Activated T-helper 1 cell treated with Interleukin-2 at 50 U/mL for 16 hours (primary cell): ENCODE measurements around the gene DRC7.

Experiments
- DNase-seq: peaks from one replicate; pipeline ENCODE4 v3.0.0-alpha.2; 2020; ENCODE audit warnings: low read depth

The DRC7 gene

DNA sequence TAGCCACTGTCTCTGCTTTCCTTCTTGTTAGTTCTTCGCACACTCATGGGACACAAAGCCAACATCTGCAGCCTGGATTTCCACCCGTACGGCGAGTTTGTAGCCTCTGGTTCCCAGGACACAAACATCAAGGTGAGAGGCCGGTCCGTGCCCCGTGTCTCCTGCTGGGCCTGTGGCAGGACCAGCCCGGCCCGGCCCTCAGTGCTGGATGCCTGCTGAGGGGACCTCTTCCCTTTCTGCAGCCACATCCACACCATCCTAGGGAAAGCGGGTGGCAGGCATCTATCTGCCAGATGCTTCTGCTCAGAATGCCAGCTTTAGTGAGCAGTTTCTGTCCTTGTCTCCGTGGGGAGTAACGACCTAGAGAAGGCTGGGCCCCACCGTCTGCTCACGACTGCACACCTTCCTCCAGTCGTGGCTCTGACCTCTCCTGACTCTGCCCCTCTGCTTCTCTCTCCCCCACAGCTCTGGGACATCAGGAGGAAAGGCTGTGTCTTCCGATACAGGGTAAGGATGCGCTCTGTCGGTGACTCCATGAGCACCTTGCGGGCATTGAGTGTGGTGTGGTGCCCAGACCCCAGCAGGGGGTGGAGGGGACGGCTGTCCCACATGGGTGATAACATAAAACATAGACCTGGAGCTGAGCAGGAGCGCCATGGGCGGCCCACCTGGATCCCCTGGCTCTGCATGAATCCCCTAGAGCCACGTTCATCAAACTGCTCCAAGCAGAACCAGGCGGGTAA is 56.4 kb downstream of the DRC7 start:
- DNase-seq: no peak

DNA sequence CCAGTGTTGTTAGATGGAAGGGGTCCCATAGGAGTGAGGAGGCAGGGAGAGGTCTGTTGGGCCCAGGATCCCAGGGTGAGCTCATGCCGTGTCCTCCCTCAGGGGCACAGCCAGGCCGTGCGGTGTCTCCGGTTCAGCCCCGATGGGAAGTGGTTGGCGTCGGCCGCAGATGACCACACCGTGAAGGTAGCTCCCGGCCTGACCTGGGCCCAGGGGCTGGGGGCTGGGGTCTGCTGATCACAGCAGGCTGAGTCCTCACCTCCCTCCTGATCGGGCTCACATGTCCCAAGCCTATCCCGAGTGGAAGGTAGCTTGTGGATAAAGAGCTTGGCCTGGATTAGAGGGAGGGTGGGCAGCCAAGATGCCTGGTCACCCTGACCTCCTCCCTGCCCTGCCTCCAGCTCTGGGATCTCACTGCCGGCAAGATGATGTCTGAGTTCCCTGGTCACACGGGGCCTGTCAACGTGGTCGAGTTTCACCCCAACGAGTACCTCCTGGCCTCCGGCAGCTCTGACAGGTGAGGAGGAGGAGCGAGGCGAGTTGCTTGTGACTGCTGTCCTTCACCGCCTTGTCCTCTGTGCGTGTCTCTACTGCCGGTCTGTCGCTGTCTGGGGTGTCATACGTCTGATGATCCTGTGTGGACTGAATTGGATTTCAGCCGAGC is 57.1 kb downstream of the DRC7 start:
- no peak for DNase-seq

DNA sequence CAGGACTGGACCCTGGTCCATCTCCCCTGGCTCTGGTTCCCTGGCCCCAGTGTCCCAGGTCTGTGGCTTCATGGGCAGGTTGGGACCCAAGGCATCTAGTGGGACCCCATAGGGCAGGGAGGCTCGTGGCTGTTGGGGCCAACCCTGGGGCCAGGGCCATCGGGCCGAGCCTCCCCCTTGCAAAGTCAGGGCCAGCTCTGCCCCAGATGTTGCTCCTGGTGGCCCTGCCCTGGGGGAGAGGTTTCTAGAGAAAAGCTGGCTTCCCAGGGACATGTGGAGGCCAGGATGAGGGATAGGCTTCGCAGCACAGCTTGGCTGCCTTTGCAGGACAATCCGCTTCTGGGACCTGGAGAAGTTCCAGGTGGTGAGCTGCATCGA is 57.6 kb downstream of the DRC7 start:
- no peak for DNase-seq

DNA sequence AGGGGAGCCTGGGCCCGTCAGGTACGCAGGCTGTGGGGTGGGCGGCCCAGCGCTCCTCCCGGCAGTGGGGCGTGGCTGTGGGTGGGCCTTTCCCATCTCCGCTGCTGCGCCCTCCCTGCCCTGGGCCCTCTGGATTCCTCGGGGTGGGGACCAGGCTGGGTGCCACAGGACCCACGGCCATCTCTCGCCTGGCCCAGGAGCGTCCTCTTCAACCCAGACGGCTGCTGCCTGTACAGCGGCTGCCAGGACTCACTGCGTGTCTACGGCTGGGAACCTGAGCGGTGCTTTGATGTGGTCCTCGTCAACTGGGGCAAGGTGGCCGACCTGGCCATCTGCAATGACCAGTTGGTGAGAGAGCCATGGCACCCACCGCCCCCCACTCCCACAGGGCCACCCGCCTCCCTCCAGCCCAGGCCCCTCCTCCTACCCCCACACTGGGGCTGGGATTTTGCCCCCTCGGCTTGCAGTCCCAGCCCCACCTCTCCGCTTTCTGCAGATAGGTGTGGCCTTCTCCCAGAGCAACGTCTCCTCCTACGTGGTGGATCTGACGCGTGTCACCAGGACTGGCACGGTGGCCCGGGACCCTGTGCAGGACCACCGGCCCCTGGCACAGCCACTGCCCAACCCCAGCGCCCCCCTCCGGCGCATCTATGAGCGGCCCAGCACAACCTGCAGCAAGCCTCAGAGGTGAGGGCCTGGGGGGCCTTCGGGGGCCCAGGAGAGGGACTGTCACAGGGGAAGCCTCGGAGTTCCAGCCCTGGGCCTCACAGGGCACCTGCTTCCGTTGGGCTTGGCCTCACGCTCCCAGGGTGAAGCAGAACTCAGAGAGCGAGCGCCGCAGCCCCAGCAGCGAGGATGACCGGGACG is 58.2 kb downstream of the DRC7 start:
- DNase-seq: no peak

DNA sequence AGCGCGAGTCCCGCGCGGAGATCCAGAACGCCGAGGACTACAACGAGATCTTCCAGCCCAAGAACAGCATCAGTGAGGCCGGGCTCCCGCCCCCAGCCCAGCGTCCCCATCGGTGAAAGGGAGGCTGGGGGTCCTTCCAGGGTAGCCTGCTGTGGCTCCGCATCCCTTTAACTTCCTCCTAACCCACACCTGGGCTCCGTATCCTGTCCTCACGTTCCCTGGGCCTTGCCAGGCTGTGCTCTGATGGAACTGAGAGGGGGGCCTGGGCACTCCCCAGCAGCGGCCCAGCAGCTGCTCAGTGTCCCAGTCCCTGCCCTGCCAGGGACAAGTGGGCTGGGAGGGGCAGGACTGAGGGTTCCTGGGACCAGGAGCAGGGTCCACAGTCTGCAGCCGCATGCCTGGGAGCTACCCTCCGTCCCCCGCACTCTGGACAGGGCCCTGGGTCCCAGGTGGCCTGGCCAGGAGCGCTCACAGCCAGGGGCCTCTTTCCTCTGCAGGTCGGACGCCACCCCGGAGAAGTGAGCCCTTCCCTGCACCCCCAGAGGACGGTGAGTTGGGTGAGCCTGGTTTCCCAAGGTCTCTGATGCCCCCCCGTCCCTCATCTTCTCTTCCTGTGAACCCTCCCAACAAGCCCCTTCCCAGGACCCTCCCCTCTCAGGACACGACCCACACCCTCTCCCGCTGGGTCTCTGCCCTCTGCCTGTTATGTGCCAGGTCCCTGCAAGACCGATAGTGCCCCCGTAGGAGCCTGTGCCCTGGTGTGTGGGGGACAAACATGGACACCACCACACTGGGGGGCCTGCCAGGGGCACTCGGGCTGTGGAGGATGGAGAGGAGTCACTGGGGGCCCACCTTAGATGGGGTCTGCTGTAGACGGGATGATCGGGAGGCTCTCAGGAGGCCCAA is 59.1 kb downstream of the DRC7 start:
- no peak for DNase-seq

DNA sequence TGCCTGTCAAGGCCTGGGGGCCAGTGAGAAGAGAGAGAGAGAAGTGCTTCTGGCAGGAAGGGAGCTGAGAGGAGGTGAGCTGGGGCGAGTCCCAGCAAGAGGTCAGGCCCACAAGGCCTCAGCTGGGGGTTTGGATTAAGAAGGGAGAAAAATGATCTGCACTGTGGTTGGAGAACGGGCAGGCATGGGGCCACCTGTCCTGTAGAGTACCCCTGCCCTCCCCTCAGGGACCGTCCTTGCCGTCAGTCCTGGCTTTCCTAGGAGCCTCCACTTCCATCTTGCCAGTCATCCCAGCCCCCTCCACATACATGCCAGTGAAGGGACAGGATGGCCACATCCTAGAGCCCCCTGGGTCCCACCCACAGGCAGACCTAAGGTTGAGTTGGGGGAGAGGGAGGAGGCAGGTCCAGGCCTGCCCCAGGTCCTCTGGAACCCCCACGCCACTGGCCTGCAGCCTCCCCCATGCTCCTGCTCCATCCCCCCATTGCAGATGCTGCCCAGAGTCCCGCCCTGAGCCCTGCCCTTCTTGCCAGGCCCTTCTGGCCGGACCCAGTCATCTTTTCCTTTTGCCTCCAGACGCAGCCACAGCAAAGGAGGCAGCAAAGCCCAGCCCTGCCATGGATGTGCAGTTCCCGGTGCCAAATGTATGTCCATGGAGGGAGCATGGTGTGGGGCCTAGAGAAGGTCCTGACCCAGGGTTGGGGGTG is 59.9 kb downstream of the DRC7 start:
- DNase-seq: no peak

DNA sequence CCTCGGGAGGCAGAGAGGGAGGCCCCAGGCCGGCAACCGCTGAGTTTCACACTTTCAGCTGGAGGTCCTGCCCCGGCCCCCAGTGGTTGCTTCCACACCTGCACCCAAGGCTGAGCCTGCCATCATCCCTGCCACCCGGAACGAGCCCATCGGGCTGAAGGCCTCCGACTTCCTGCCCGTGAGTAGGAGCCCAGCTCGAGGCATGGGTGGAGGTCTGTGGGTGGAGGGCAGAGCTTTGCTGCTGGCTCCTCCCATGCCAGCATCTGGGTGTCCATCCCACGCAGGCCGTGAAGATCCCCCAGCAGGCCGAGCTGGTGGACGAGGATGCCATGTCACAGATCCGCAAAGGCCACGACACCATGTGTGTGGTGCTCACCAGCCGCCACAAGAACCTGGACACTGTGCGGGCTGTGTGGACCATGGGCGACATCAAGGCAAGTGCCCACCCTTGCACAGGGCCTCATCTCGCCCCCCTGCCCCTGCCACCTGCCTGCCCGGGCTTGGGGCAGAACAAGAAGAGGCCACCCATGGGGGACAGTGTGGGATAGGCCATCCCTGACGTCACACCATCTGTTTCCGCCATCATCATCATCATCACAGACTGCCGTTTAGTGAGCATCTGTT is 60.6 kb downstream of the DRC7 start:
- no peak for DNase-seq

DNA sequence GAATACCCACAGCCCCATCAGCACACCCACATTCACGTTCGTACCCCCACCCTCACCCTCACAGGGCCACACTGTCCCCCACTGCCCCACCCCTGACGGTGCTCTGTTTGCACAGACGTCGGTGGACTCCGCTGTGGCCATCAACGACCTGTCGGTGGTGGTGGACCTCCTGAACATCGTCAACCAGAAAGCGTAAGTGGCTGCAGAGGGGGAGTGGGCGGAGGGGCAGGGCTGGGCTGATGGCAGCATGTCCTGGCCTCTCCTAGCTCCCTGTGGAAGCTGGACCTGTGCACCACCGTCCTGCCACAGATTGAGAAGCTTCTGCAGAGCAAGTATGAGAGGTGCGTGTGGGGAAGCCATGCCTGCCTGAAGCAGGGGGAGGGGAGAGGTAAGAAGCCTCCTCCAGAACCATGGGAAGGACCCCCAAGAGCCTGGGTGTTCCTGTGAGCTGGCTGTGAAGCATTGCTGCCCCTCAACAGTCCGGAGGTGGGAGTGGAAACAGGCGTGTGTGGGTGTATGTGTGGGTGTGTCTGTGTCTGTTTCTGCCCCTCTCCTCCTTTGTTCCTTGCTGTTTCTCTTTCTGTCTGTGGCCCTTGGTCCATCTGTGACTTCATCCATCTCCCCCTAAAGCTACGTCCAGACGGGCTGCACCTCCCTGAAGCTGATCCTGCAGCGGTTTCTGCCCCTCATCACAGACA is 61.3 kb downstream of the DRC7 start:
- no peak for DNase-seq

DNA sequence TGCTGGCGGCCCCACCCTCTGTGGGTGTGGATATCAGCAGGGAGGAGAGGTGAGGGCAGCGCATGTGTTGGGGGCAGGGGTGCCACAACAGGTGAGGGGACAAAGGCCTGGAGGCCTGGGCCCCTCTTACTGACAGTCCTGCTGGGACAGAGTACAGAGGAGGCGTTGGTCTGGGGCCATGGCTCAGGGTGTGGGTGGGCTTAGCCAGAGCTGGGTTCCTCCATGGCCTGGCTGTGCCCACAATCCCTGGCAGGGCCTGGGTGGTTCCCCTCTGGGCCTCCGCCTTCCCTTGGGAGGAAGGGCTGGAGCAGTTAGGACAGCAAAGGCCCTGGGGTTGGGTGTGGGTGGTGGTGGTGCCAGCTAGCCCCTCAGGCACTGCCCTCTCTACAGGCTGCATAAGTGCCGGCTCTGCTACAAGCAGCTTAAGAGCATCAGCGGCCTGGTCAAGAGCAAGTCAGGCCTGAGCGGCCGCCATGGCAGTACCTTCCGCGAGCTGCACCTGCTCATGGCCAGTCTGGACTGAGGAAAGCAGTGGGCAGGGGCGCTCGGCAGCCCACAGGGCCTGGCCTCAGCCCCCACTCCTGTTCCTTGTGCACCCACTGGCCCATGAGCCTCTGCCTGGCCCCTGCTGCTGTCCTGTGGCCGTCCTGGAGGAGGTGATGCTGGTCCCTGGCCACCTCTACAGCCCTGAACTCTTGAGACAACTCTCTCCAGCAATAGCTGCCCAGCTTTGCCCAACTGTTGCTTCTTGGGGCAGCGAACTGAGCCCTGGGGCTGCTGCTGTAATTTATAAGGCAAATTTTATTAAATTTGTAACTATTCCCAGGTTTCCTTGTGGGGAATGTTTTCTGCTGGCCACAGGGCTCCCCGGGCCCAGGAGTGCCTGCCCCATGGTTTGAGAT is 62.1 kb downstream of the DRC7 start:
- DNase-seq: no peak

DNA sequence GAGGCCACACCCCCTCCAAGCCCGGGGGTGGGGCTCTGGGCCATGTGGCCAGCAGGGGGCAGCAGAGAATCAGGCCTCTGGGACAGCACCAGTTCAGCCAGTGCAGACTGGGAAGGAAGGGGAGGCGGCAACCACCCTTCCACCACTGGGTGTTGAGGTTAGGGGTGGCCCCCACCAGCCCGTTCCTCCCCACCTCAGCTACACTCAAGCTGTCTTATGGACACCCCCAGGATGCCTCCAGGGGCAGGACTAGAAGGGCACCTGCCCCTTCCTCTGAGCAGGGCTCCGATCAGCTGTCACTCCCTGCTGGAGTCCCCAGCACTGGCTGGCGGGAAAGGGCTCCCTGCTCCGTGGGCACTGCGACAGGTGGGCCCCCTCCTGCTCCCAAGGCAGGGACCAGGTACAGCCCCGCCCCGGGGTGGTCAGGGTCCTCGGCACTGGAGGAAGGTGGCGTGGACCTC is 62.8 kb downstream of the DRC7 start:
- DNase-seq: peak; percentile 78

DNA sequence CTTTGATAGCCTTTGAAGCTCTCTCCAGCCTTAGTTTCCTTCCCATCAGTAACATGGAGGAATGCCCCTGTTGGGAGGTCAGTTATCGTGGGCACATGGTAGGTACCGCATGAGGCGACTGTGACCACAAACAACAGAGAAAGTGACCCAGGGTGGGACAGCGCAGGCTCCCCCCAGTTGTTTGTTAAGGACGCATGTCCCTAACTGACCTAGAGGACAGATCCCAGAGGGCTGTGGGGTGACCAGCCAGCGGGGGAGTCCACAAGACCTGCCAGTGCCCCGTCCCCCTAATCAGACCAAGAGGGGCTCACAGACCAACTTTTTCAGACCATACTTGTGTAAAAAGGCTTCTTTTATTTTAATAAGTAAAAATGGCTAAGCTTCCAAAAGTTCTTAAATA is 63.3 kb downstream of the DRC7 start:
- no peak for DNase-seq

DNA sequence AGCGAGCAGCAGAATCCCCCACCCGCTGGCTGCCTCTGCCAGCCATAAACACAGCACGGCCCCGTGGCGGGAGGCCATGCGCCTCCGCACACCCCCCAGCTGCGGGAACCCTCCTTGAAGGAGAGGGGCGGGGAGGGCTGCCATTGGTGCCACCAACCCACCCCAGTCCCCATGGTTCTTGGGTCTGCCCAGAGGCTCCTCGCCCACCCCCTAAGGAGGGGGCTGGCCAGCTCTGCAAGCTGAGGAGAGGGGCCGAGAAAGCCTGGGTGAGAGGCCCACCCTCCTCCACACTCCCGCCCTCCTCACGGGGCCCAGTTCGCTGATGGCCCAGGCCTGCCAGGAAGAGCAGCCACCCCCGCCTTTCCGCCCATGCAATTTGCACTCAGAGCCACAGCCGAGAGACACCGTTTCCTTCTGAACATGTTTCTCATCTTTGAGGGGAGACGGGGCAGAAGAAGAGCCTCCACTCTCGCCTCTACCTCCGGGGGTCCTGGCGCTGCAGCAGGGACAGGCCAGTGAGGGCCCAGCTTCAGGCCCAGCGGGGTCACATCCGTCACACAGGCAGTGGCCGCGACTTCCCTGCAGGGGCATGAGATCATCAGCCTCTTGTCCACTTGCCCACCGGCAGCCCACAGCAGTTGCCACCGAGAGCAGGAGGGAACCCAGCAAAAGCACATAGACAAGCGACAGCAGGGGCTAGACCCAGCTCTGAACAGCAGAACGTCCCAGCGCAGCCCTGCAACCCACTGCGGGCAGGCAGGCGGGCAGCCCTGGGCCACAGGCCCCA is 63.9 kb downstream of the DRC7 start:
- DNase-seq: no peak

DNA sequence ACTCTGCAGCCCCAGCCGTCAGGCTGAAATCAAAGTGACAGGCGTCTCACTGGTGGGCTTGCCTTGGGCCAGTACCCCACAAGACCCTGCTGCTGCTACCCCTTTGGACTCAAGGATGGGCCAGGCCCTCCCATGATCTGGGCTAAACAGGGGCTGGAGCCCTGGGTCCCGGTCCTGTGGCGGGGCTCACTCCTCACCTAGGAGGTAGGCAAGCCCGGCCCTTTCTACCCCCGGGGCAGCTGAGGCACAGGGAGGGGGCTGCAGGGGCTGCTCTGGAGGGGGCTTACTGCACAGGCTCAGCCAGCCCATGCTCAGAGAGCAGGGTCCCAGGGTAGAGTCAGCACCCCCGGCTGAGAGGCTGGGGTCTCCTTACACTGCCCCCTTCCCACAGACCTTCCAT is 64.5 kb downstream of the DRC7 start:
- DNase-seq: no peak

DNA sequence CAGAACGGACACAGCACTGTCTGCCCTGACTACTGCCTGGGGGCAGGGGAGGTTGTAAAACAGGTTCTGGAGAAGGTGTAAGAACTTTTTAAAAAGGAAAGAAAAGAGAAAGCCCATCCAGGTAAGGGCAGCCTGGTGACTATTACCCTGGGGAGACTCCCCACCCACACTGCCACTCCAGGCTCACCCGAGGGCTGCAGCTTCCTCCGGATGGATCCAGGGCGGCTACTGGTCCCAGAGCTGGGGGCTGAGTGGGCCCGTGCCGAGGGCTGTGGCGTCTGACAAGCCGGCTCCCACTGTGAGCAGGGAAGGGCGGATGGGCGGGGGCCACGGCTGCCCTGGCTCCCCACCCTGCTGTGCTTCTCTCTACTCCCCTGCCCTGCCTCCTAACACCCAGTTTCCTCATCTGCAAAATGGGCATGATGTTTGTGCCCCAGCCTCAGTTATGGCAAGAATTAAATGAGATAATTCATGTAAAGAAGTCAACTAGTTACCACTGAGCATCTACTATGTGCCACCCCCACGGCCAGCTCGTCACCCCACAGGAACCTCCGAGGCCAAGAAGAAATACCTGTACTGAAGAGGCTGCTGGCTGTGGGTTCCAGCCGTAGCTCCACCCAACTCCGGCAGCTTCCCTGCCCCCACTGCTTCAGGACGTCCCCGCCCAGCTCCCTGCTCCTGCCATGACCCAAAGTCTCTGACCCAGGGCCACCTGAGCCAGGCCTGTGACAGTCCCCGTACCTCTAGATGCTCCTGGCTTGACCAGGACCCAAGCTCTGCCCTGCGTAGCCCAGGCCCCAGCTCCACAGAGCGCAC is 65.1 kb downstream of the DRC7 start:
- DNase-seq: no peak

DNA sequence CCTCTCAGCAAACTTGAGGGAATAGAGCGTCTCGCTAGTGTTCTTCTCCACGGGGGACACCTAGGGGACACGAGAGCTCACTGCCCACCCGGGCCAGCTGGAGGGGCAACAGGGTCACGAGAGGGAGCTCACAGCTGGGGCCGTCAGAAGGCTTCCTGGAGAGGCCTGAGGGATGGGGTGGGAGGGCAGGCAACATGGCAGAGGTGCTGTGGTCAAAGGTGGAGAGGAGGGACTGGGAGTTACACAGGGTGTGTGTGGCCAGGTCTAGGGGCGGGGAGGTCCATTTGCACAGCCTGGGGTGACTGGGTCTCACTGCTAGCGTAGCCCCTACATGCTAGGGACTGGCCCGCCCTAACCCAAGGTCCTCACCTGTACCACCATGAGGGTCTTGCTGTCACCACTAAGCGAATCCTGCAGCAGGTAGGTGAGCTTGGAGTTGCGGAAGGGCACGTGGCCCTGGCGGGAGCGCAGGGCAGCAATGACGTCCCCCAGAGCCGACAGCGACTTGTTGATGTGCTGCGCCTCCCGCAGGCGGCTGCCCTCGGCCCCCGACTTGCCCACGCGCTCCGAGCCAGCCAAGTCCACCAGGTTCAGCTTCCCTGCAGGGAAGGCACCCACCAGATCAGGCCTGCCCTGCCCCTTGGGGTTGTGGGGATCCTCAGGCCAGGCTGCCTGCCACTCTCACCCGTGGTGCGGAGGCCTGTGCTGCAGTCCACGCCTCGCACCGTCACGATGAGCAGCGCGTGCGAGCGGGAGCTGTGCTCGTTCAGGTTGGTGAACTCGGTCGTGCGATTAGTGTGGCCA is 66.0 kb downstream of the DRC7 start:
- no peak for DNase-seq

DNA sequence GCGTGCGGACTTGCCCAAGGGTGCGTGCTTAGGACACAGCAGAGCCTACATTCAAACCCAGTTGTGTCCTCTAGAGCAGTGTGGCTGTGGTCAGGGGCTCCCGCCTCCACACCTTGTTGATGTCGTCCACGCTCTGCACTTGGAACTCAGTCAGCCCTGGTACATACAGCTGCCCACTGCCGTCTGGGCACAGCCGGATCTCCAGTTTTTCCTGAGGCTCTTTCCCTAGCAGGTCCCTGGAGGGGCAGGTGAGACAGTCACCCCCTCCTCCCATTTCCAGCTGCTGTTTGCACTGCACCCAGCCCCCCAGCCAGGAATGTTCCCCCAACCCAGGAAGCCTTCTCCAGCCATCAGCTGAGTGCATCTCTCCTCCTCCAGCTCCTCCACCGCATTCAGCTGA is 66.7 kb downstream of the DRC7 start:
- no peak for DNase-seq

DNA sequence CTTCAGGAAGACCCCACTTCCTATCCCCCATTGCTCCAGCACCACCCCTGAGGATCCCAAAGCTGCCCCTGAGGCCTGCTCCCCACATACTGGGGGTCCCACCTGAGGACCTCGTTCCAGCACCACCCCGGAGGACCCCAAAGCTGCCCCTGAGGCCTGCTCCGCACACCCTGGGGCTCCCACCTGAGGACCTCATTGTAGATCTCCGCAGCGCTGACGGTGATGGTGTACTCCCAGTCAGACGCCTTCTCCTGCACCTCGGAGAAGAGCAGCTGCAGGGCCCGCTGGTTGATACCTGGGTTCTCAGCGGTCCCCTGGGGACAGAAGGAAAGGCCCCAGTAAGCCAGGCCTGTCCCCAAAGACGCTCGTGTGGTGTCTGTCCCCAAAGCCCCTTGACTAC is 67.4 kb downstream of the DRC7 start:
- no peak for DNase-seq
